DMS153 (cell line): Measurements from ENCODE around the gene GSX2.

Source experiments
- DNase-seq: peaks from one replicate; lab custom pipeline; 2025; lab: John Stamatoyannopoulos, UW

The GSX2 gene

DNA sequence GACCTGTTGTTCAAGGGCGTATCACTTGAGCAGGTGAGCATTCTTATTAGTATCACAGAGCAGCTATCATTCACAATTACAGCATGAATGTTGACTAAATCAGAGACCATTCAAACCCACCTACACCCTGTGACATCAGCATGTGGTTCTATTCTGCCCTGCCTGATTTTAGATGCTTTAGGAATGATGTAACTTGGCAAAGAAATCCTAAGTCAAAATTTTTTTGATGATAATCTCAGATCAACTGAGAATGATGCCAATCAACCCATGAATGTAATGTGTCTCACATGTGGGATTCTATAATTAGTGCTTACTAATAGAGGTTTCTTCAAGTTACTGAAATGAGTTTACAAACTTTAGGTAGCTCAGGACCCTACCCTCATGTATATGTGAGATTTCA is 22.2 kb upstream of the GSX2 start:
- DNase-seq, result no peak

- no peak for DNase-seq
These were observed 17.8 kb upstream of the GSX2 start for GRCh38 chr4:54082168-54082567.

GRCh38 chr4:54085284-54085683 is 14.7 kb upstream of the GSX2 start:
- no peak for DNase-seq

GRCh38 chr4:54089875-54090274 is 10.1 kb upstream of the GSX2 start:
- no peak for DNase-seq

DNA sequence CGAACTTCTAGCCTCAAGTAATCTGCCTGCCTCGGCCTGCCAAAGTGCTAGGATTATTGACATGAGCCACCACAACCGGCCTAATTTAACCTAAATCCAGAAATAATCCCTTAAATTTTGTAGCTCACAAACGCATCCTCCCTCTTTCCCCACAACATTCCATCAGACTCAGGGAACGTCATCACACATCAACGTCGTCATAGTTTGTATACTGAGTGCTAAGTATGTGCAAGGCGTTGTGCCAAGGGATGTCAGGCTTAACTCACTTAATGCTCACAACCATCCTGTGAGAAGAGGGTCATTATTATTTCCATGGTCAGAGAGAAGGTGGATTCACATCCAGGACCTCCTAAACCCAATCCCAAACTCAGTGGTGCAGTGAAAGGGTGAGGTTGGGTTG is 9.6 kb upstream of the GSX2 start:
- DNase-seq, result no peak

- DNase-seq, result no peak
These were observed 8.9 kb upstream of the GSX2 start for GRCh38 chr4:54090804-54091623.

DNA sequence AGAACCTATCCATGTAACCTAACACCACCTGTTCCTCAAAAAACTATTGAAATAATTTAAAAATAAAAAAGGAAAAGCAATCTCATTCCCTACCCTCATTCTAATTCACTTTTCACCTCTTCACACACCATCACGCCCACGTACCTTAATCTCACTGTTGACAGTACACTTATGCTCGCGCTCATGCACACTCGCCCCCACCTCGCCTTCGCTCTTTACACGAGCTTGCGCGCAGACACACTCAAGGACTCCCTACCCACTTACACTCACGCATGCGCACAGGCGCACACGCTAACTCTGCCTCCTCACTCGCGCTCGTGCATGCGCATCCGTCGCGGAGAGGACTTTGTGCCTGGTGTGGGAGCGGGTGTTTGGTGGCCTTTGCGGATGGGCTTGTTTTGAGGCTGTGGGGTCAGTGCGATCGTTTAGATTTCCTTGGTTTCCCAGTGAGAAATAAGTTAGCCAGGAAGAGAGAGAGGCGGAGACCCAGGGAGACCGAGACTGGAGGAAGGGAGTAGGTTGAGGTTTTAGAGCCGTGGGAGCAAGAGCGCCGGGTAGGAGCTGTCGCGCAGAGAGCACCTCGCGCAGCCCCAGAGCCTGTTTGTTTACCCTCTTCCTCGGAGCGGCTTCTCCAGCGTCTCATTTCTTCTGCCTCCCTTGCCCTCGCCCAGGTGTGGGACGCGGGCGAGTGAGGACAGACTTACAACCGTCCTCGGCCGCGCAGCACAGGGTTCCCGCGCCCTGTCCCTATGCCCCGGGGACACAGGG is 8.1 kb upstream of the GSX2 start:
- peak; percentile 39 for DNase-seq

- DNase-seq, result no peak
These were observed 7.3 kb upstream of the GSX2 start for GRCh38 chr4:54092405-54093323.

- no peak for DNase-seq
These were observed 6.4 kb upstream of the GSX2 start for GRCh38 chr4:54093324-54094240.

DNA sequence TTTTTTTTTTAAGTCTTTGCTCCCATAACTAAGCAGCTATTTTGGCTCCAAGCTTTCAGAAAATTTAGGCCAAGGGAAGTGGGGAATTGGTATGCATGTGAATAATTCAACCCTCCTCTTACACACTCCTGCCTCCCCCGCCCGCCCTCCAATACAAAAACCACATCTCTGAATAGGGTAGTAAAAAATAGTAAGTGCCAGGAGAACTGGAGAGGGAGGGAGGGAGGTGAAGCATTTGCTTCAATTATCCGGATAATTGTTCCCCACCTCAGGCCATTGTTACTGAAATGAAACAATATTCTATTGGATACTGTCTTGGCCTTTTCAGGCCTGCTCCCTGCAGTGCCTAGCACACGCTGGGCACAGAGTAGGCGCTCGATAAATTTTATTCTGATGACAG is 5.5 kb upstream of the GSX2 start:
- DNase-seq, result no peak

DNA sequence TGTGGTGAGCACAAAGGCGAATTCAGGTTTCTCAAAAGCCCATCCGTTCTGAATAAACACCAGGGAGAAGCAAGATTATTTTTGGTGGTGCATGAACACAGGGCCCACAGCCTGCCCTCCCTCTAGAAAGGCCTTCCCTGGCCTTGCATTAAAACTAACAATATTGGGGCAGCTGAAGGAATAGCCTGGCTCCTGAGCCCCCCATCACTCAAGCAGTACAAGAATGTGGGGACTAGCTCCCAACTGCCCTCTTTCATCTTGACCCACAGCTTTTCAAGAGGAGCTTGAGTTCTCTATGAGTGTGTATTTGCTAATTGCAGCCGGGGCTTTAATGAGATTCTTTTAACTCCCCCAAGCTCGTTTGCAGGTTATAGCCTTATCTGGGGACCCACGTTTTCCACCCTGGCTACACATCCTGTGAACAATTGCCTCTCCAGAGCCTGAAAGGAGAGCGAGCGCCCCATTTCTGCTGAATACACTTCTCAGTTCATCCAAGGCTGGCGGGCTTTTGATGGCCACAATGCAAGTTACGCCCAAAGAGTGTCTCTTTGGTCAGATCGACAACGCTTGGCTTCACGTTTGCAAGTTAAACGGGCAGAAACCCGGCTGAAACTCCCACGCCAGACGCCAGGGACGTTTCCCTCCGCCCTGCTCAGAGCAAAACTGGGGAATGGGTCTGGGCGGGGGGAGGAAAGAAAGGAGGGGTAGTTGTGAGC is 4.7 kb upstream of the GSX2 start:
- no peak for DNase-seq

- no peak for DNase-seq
These were observed 3.5 kb upstream of the GSX2 start for GRCh38 chr4:54096295-54096962.

DNA sequence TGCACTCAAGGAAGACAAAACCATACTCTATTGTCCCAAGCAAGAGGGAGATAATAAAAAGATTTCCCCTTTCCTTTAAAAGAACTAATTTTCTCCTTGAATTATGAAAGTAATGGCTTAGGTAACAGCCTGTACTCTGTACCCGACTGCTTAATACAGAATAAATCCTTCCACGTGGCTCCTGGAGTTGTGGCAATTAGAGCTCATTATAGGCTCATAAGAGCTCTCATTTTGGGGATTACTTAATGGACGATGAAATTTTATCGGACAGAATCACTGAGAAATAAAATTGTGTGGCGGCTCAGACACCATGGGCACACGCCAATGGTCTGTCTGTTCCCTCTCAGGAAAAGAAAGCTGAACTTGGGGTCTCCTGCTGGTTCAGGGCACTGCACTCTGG is 2.8 kb upstream of the GSX2 start:
- DNase-seq, result no peak

DNA sequence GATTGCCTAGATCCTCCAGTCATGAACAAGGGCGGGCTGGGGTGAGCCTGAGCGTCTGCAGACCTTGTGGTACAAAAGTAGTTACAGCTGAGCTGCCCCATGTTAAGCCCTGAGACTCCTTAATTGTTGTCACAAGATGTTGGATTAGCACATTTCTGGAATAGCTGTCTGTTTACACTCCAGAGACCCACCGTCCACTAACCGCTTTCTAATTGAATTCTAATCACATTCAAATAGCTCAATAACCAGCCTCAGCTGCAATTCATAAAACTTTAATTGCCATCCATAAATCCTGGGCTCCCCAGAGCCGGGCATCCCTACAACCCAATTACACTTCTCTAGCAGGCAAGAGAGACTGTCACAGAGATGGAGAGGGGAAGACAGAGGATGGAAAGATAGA is 1.6 kb upstream of the GSX2 start:
- DNase-seq, result no peak

GRCh38 chr4:54099287-54099747 is 646 bp upstream of the GSX2 start:
- no peak for DNase-seq

DNA sequence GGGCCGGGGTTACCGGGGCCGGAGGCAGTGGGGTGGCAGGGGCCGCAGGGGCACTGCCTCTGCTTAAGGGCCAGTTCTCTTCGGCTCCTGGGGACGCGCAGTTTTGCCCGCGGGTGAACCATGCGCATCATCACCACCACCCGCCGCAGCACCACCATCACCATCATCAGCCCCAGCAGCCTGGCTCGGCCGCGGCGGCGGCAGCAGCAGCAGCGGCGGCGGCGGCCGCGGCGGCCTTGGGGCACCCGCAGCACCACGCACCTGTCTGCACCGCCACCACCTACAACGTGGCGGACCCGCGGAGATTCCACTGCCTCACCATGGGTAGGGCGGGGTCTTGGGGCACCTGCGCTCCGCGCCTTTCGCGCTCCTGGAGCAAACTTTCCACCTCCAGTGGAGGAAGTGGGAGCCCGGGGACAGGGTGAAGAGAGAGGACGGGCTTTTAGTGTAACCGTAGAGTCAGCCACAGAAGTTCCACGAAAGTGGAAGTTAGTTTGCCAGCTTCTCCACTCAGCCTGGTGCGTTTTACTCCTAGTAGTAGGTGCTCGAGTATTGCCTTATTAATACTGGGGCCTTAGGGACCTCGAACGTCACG is 729 bp downstream of the GSX2 start:
- no peak for DNase-seq

GRCh38 chr4:54101190-54102041 is 1.5 kb downstream of the GSX2 start:
- DNase-seq, result no peak

GRCh38 chr4:54102531-54103106 is 2.7 kb downstream of the GSX2 start:
- DNase-seq, result no peak
